DMS53 treated with DMSO at 0.1 percent for 48 hours (cell line): ENCODE data around the gene SPOCK1.
A peak's percentile ranks its signal among the peaks of the same experiment; 100 is the strongest.
"Not testable (repeated sequence)": the region's sequence is repeated elsewhere in the genome, so short reads cannot be mapped to it uniquely, and the experiment has no call there.

Experiments
- DNase-seq: peaks from one replicate; lab custom pipeline; 2025; ENCODE audit not compliant: unreplicated experiment; lab: John Stamatoyannopoulos, UW

Gene SPOCK1

DNA sequence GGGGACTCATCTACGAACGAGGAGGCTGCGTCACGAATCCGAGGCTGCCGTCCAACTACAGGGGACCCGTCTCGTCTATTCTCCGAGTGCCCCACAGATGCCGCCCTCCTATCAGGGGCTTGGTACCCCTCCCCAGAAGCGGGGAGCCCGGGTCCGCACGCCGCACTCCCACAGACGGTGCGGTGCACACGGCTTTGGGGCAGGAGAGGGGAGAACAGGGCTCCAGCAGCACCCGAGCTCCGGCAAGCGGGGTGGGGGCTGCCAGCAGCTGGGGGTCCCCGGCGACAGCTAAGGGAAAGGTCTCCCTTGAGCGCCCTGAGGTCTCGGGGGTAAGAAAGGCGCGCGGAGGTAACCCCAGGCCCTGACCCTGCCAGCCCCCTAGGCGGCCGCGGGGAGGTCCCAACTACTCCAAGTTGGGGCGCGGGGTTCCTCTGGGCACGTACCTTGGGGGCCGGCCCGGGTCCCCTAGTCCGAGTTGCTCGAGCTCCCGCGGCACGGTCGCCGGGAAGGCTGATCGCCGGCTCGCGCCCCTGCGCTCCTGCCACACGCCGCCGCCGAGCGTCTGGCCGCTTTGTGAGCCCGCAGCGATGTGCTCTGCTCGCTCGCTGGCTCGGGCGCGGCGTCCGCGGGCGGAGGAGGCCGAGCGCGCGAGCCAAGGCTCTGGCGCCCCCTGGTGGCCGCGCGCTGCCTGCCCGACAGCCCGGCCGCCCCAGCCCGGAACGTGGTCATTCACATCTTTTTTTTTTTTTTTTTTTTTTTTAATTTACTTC, at the start of gene SPOCK1:
Gene SPOCK1, minus strand, starts transcription at position 591 of the 770 bp plus-strand sequence.
- DNase-seq = peak; percentile 63

DNA sequence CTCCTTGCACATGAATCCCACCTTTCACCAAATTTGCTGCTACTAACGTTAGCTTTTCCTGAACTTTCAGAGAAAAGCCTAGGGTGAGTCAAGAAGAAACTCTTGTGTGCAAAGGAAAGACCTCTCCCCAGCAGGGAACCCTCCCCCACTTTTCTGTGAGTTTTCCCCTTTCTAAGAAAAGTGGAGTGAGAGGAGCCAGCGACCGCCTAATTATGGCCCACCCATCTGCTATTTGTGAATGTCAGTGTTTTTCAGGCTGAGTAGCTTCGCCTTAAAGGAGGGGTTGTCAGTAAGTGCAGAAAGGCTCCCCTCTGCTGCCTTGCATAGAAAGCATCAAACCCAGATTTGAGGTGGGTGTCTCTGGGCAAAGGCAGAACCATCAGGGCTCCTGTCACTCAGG, 46.8 kb upstream of the SPOCK1 start:
- DNase-seq = no peak

DNA sequence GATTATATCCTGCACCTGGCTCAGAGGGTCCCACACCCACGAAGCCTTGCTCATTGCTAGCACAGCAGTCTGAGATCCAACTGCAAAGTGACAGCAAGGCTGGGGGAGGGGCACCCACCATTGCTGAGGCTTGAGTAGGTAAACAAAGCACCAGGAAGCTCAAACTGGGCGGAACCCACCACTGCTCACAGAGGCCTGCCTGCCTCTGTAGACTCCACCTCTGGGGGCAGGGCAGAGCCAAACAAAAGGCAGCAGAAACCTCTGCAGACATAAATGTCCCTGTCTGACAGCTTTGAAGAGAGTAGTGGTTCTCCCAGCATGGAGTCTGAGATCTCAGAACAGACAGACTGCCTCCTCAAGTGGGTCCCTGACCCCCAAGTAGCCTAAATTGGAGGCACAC, 36.3 kb upstream of the SPOCK1 start:
- not testable (repeated sequence) for DNase-seq

DNA sequence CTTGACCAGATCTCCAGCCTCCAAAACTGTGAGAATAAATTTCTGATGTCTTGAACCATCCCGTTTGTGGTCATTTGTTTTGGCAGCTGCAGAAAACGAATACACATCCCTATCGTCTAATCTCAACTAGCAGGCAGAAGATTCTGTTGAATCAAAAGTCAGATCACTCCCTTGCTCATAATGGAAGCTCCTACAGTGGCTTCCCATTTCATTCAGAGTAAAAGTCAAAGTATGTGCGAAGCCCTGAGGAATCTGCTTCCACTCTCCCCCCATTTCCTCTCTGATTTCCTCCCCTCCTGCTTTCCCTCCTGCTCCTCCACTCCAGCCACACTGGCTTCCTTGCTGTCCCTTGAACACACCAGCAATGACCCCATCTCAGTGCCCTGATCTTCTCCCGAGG, 34.8 kb upstream of the SPOCK1 start:
- DNase-seq = no peak

DNA sequence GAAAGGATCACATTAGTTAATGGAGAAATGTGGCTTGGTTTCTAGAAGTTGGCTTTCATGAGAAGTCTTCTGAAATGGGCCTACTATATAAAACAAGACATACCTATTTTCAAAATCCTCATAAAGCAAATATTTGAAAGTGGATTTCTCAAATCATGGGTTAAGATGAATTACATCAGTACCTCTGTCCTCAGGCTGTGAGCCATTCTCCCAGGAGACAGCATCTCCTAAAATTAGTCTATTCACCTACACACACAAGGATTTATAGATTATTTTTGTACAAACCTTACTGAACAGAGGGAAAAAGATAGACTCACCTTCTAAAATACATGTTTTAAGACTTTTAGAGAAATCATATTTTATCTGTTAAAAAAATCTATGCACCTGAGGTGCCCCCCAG, 32.1 kb upstream of the SPOCK1 start:
- DNase-seq = no peak

DNA sequence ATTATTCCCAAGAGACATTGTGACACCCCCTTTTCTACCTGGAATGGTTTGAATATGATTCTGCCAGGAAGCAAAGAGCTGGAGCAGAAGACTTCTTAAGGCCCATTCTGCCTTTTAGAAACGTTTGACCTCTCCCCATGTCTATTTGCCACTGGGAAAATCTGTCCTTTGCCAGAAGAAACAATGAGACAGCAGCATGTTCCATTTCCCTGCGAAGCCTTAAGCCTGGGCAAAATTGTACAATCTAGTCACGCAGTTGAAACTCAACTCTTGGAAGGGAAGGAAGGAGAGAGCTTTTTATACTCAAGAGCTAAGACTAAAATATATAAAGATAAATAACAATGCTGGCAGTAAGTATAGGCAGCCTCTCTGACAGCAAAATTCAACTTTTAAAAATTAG, 22.1 kb upstream of the SPOCK1 start:
- DNase-seq = no peak

DNA sequence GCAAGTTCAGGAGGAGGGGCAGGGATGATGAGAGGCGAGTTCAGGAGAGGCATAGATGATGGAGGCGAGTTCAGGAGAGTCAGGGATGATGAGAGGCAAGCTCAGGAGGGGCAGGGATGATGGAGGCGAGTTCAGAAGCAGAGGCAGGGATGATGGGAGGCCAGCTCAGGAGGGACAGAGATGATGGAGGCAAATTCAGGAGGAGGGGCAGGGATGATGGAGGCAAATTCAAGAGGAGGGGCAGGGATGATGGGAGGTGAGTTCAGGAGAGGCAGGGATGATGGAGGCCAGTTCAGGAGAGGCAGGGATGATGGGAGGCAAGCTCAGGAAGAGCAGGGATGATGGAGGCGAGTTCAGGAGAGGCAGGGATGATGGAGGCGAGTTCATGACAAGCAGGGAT, 17.8 kb upstream of the SPOCK1 start:
- DNase-seq = no peak

DNA sequence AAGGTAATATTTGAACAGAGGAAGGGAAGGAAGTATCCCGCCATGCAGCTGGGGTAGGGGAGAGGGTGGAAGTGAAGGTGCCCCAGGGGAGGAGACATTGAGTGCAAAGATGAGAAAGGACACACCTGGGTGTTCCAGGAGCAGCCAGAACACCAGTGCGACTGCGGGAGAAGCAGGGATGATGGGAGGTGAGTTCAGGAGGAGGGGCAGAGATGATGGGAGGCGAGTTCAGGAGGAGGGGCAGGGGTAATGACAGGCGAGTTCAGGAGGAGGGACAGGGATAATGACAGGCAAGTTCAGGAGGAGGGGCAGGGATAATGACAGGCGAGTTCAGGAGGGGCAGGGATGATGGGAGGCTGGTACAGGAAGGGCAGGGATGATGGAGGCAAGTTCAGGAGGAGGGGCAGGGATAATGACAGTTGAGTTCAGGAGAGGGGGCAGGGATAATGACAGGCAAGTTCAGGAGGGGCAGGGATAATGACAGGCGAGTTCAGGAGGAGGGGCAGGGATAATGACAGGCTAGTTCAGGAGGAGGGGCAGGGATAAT, 17.2 kb upstream of the SPOCK1 start:
- DNase-seq = no peak

DNA sequence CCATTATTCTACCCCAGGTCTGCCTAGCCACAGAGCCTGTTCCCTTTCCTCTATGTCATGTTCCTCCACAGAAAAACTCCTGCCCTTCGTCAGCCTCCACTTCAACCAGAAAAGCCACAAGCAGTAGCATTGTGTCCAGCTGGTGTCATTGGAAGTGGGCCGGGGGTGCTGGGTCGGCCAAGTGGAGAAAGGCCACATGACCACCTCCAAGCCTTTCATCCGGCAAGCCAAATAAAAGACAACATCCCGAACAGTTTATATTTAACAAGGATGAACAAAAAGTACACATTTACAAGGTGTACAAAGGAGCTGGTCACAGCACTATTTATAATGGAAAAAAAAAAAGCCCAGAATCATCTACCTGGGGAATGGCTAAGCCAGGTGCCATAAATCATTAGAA, 16.1 kb upstream of the SPOCK1 start:
- no peak for DNase-seq

DNA sequence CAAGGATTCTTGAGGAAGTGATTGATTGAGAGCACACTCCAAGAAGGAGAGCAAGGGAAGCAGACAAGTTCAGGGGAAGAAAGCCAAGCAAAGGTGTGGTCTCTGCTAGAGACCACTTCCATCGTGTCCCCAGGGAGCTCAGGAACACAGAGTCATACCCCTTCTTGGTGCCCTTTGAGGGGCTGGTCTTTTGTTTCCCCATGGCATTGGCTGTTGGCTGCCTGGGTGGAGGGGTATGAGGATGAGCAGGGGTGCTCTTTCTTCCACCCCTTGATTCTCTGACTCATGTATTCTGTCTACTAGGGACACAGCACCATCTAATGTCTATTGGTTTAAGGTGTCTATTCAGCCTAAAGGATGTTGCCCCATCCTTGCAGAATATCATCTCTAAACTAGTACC, 11.5 kb upstream of the SPOCK1 start:
- no peak for DNase-seq

DNA sequence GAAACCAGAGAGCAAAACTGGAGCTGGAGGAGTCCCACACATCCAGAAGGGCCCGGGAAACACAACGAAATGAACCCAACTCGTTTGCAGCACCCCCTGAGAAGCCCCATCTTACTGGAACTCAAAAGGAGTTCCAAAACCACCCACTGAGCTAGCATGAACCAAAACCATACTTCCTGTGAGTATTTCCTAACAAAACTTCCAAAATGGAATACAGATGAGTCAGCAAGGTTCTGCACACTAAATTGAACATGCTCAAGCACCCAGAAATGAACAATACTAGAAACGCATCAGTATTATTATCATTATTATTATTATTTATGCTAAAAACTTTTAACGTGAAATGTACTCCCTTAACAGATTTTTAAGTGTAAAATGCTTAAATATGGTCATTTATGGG, 8.0 kb upstream of the SPOCK1 start:
- no peak for DNase-seq

DNA sequence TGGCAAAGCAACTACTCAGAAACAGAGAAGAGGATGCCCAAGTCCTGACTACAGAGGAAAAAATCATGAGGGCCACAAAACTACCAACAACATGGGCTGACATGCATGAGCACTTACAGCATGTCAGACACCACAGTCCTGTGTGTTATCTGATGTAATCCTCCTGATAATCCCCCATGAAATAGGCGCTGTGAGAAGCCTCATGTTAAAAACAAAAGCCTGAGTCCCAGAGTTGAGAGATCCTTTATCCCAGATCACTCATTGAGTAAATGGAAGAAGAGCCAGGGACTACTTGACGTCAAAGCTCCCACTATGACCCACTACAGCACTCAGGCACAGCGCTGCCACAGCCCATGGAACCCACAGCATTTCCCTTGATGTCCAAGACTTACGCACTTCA, 7.2 kb upstream of the SPOCK1 start:
- DNase-seq = no peak

DNA sequence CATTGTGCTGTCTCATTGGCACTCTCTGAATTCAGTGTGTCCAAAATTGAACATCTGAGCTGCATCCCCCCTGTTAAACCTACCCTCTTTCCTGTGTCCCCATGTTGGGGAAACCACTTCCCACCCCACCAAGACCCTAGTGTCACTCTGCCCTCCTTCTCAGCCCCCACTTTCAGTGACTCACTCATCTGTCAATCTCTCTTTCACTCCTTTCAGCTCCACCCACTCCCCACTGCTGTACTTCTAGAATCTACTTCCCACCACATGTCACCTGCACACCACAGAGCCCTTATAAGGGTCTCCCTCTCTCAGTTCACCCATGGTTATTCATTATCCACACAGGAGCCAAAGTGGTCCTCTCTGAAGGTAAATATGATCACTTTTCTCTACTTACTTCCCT, 5.8 kb upstream of the SPOCK1 start:
- DNase-seq = no peak

DNA sequence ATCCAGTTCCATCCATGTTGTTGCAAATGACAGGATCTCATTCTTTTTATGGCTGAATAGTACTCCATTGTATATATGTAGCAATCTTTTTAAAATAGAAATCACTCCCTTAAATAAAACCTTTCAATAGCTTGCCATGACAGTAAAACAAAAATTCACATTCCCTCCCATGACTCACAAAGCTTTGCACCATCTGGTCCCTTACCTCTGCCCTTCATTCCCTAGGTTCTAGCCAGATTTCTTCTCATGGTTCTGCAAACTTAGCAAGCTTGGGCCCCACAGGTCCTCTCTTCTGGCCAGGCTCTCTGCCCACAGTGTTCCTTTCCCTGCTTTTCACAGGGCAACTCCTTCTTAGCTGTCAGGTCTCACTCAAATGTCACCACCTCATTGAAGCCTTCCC, 4.3 kb upstream of the SPOCK1 start:
- DNase-seq = no peak

DNA sequence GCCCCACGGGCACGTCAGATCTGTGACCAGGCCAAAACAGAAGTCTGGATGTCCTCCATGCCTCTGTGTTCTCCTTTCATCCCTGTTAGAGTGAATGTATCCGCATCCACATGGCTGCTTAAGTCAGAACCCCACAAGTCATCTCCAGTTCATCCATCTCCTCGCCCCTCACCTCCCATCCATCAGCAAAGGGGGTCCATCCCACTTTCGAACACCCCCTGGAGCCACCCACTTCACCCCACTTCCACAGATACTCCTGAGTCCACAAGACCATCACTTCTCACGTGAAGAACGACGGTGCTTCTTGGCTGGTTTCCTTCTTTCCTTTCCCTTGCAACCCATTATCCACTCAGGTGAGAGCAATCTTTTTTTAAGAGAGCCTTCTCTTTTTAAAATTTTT, 3.5 kb upstream of the SPOCK1 start:
- DNase-seq = no peak

DNA sequence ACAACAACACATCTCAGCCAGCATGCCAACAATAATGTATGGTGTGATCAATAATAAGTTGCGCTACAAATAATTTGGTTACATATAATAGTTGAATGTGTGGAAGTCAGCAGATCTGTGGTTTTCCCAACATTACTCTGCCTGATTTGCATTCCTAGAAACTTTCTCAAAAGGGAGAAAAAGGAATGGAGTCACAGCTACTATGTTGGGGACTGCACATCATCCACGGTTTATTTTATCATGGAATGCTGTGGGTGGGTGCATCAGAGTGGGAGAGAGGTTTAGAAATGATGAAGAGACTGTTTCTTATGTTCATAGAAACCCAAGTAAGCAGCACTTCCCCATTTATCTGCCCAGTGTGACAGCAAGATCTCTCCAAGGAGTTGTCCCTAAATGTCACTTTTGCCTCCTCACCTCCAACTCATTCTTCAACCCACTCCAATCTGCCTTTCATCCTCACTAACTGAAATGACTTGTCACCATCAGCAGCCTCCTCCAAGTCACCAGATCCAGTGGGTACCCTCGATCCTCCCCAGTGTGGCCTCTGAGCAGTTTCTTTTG, 2.8 kb upstream of the SPOCK1 start:
- DNase-seq = no peak

DNA sequence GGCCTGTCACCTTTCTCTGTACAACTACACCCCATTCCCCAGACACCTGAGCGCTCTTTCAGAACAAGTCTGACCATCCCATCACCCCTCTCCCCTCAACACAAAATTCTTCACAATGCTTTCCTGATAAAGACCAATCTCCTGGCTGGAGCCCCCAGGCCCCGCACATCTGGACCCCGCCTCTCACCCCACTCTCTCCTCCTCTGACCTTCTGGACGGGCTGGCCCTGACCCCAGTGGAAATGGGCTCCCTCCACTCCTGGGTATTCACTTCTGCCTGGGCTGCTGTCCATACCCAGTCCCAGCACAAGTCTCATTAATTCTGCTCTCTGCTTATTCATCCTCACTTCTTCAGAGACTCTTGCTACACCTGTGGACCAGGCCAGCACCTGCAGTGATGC, 2.1 kb upstream of the SPOCK1 start:
- DNase-seq = no peak

DNA sequence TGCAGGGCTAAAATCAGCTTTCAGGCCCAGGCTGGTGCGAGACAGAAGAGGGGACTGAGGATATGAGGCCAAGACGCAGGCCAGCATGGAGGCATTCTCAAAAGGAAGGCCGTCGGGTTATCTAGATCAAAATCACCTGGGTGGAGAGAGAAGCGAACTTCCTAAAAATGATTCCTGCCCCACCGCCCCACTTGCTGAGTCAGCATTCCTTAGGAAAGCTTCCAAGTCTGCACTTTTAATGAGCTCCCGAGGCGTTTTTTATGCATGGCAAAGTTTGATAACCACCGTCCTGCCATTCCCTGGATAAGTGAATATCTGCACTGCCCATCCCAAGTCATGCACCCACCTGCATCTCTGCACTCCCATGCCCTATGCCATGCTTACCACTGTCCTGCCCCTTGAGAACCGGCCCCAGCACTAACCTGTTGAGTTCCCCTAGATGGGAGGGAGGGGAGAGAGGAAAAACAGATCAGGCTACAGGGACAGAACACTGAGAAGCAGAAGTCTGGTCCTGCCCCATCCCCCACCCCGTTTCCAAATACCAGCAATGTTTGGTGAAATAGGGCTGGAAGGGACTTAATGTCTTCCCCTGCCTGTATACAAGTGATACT, 1.6 kb upstream of the SPOCK1 start:
- DNase-seq = no peak

DNA sequence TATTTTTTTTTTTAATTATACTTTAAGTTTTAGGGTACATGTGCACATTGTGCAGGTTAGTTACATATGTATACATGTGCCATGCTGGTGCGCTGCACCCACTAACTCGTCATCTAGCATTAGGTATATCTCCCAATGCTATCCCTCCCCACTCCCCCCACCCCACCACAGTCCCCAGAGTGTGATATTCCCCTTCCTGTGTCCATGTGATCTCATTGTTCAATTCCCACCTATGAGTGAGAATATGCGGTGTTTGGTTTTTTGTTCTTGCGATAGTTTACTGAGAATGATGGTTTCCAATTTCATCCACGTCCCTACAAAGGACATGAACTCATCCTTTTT, 351 bp upstream of the SPOCK1 start:
- DNase-seq = not testable (repeated sequence)

DNA sequence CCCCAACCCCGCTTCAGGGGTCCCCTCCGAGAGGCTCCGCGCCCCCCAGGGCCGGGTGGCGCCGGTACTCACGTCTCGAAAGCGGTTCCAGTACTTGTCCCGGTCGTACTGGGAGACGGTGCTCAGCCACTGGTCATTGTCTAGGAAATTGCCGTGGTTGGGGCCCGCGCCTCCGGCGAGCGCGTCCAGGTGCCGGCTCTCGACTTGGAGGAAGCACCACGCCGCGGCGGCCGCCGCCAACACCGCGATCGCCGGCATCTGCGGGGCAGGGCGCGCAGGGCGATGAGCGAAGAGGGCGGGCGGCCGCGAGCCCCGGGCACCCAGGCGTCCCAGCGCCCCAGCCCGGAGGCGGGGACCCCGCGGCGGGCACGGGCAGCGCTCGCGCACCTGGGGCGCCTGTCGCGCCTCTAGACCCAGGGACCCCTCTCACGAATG, 808 bp downstream of the SPOCK1 start:
- no peak for DNase-seq

DNA sequence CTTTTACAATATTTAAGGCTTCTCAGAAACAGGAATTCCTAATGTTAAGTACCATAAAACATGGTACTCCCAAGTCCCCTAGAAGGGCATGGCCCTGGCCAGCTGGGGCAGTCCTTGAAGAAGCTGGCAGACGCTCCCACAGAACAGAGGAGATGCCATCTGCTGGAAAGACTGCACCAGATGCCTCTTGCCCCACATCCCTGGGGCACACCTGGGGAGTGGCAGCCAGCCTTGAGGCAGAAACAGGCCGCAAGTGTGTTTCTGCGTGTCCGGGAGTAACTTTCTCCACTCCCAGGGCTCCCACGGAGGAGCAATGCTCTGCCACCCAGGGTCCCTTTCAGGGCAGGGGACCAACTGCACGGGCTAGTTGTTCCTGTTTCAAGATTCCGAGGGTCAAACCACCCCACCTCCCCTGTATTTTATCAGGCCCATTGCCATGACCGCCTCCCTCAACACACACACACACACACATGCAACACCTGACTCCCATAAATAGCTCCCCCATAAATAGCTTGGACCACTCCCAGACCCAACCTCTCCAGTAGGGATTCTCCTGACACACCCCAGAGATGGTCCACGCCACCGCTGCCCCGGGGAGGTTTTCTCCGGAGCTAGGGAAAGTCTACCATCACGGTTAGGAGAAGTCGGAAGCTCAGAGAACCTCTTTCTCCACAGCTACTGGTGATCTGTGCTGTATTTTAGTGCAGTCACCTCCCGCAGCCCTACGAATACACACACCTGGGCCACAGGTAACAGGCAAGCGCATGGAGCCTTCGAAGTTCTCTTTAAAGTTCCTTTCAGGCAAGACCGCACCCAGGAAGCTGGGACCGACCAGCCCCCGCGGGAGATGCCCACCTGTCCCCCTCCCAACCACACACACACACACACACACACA, 1.5 kb downstream of the SPOCK1 start:
- no peak for DNase-seq
